Neural progenitor cell (in vitro differentiated cells): ENCODE results near the gene TBATA. TPM values are rescaled to one million over a fixed set of nuclear protein-coding genes. Genes with fewer than 3 reads are reported as not detected.

Experiments used
- DNase-seq: peaks from one replicate; pipeline ENCODE4 v3.0.0-alpha.2; 2016; ENCODE audit warnings: low spot score
- H2AFZ ChIP-seq: fragments of 200-600 bp; sonication (generic); replicated peaks from 2 replicates; pipeline ENCODE4 v1.6.1; 2016; ENCODE audit warnings: antibody characterized with exemption
- H3F3A ChIP-seq: fragments of 200-600 bp; sonication (generic); 2 replicates; pipeline ENCODE4 v1.6.1; 2016; ENCODE audit warnings: antibody characterized with exemption, low read depth
- H3K27ac ChIP-seq: fragments of 200-600 bp; sonication (generic); 2 replicates; pipeline ENCODE4 v1.5.1; 2016; ENCODE audit warnings: mild to moderate bottlenecking
- H3K27me3 ChIP-seq: fragments of 200-600 bp; sonication (generic); 2 replicates; pipeline ENCODE4 v1.6.1; 2016; ENCODE audit warnings: mild to moderate bottlenecking, moderate library complexity
- H3K36me3 ChIP-seq: fragments of 200-600 bp; sonication (generic); 2 replicates; pipeline ENCODE4 v1.5.1; 2016
- H3K4me1 ChIP-seq: fragments of 200-600 bp; sonication (generic); 2 replicates; pipeline ENCODE4 v1.6.1; 2016; ENCODE audit warnings: mixed run types
- H3K4me2 ChIP-seq: fragments of 200-600 bp; sonication (generic); 2 replicates; pipeline ENCODE4 v1.6.1; 2016
- H3K4me3 ChIP-seq: fragments of 200-600 bp; sonication (generic); 2 replicates; pipeline ENCODE4 v1.5.1; 2016
- H3K79me2 ChIP-seq: fragments of 200-600 bp; sonication (generic); 2 replicates; pipeline ENCODE4 v1.6.1; 2016; ENCODE audit warnings: low read depth
- H3K9ac ChIP-seq: fragments of 200-600 bp; sonication (generic); 2 replicates; pipeline ENCODE4 v1.6.1; 2016
- H3K9me3 ChIP-seq: fragments of 200-600 bp; sonication (generic); 2 replicates; pipeline ENCODE4 v1.5.1; 2016; ENCODE audit warnings: low read depth
- H4K20me1 ChIP-seq: fragments of 200-600 bp; sonication (generic); 2 replicates; pipeline ENCODE4 v1.6.1; 2016; ENCODE audit warnings: low read depth
- H3K27ac Mint-ChIP-seq: 3 replicates; pipeline ENCODE4 v1.8.0; 2021; ENCODE audit warnings: mixed read lengths
- H3K27me3 Mint-ChIP-seq: 2 replicates; pipeline ENCODE4 v1.8.0; 2022; ENCODE audit warnings: low read depth, mild to moderate bottlenecking, inconsistent platforms, moderate library complexity, mixed read lengths; ENCODE audit not compliant: insufficient read depth
- H3K36me3 Mint-ChIP-seq: 3 replicates; pipeline ENCODE4 v1.8.0; 2021; ENCODE audit warnings: mixed read lengths
- H3K4me1 Mint-ChIP-seq: 3 replicates; pipeline ENCODE4 v1.8.0; 2021; ENCODE audit warnings: mixed read lengths
- H3K4me3 Mint-ChIP-seq: 3 replicates; pipeline ENCODE4 v1.8.0; 2021; ENCODE audit warnings: mild to moderate bottlenecking, moderate library complexity, mixed read lengths
- H3K9me3 Mint-ChIP-seq: 3 replicates; pipeline ENCODE4 v1.8.0; 2020; ENCODE audit warnings: mixed read lengths
- CTCF ChIP-seq: fragments of 200-600 bp; sonication (generic); IDR thresholded peaks from 2 replicates; pipeline ENCODE4 v1.5.1; 2017; ENCODE audit warnings: antibody characterized with exemption, mild to moderate bottlenecking
- EZH2 ChIP-seq: fragments of 200-600 bp; sonication (generic); IDR thresholded peaks from 2 replicates; pipeline ENCODE4 v1.6.1; 2017; ENCODE audit warnings: antibody characterized with exemption, mild to moderate bottlenecking, moderate library complexity
- EZH2phosphoT487 ChIP-seq: fragments of 200-600 bp; sonication (generic); IDR thresholded peaks from 2 replicates; pipeline ENCODE4 v1.6.1; 2017; ENCODE audit warnings: antibody characterized with exemption
- total RNA-seq: library from RNA; depleted of rRNA; stranded (reverse); fragments of >200 nt; gene quantifications from 2 replicates; pipeline ENCODE4 v1.2.3, GENCODE V29; 2015; ENCODE audit warnings: low replicate concordance

The TBATA gene
- total RNA-seq, 1 donor from 2014 or later: not detected

- Mint-ChIP-seq H3K4me3 (no peak overlapping the region), H3K27ac (no peak overlapping the region), H3K4me1 (peaks cover 23% of the 10 kb centered on the region), H3K27me3 (peaks cover 5% of the 10 kb centered on the region), H3K9me3 (peaks cover 17% of the 10 kb centered on the region), H3K36me3 (peaks cover 2% of the 10 kb centered on the region)
- H3K27ac ChIP-seq: no peak overlapping the region
- no peaks in the 10 kb centered on the region for H3K9me3 ChIP-seq
- H4K20me1 ChIP-seq: no peaks in the 10 kb centered on the region
- no peaks in the 10 kb centered on the region for H3K79me2 ChIP-seq
- no peak overlapping the region for H3K9ac ChIP-seq
- H3K4me3 ChIP-seq: no peak overlapping the region
- TF ChIP-seq EZH2: no peak
- TF ChIP-seq EZH2phosphoT487: no peak
- TF ChIP-seq CTCF: no peak
- no peak overlapping the region for H3K4me2 ChIP-seq
- no peaks in the 10 kb centered on the region for H3K36me3 ChIP-seq
- H2AFZ ChIP-seq: no peak overlapping the region
- H3K4me1 ChIP-seq: peaks cover 6% of the 10 kb centered on the region
- no peak for DNase-seq
- no peaks in the 10 kb centered on the region for H3K27me3 ChIP-seq
- H3F3A ChIP-seq: no peaks in the 10 kb centered on the region
These were observed 19.2 kb downstream of the TBATA start for GRCh38 chr10:70765794-70766594.

- no peak overlapping the region for H2AFZ ChIP-seq
- no peak overlapping the region for H3K4me2 ChIP-seq
- peak overlapping the region; percentile 72 for H3K27ac Mint-ChIP-seq
- H3K79me2 ChIP-seq: no peaks in the 10 kb centered on the region
- H4K20me1 ChIP-seq: no peaks in the 10 kb centered on the region
- peaks cover 6% of the 10 kb centered on the region for H3K4me1 ChIP-seq
- no peak overlapping the region for H3K4me3 ChIP-seq
- no peak overlapping the region for H3K27ac ChIP-seq
- peaks cover 2% of the 10 kb centered on the region for H3K36me3 Mint-ChIP-seq
- peaks cover 33% of the 10 kb centered on the region for H3K4me1 Mint-ChIP-seq
- peaks cover 6% of the 10 kb centered on the region for H3K27me3 Mint-ChIP-seq
- no peak for TF ChIP-seq CTCF
- TF ChIP-seq EZH2phosphoT487: no peak
- no peak for TF ChIP-seq EZH2
- H3K9me3 Mint-ChIP-seq: peaks cover 17% of the 10 kb centered on the region
- no peaks in the 10 kb centered on the region for H3K9me3 ChIP-seq
- H3K36me3 ChIP-seq: no peaks in the 10 kb centered on the region
- H3F3A ChIP-seq: no peaks in the 10 kb centered on the region
- H3K4me3 Mint-ChIP-seq: no peak overlapping the region
- H3K9ac ChIP-seq: no peak overlapping the region
- no peak for DNase-seq
- no peaks in the 10 kb centered on the region for H3K27me3 ChIP-seq
These were observed 21.6 kb downstream of the TBATA start for GRCh38 chr10:70763567-70763966.

GRCh38 chr10:70762441-70763175, 22.6 kb downstream of the TBATA start:
- Histone ChIP-seq H3K4me1 (peaks cover 6% of the 10 kb centered on the region), H3K79me2 (no peaks in the 10 kb centered on the region), H3F3A (no peaks in the 10 kb centered on the region), H3K36me3 (no peaks in the 10 kb centered on the region), H3K27ac (no peak overlapping the region), H3K4me2 (no peak overlapping the region), H2AFZ (peak overlapping the region; percentile 24), H4K20me1 (no peaks in the 10 kb centered on the region), H3K9ac (no peak overlapping the region), H3K4me3 (no peak overlapping the region), H3K27me3 (no peaks in the 10 kb centered on the region), H3K9me3 (no peaks in the 10 kb centered on the region)
- TF ChIP-seq EZH2phosphoT487 (no peak), CTCF (no peak), EZH2 (no peak)
- H3K27ac Mint-ChIP-seq: peak overlapping the region; percentile 72
- peaks cover 2% of the 10 kb centered on the region for H3K36me3 Mint-ChIP-seq
- peaks cover 7% of the 10 kb centered on the region for H3K27me3 Mint-ChIP-seq
- DNase-seq: no peak
- peaks cover 33% of the 10 kb centered on the region for H3K4me1 Mint-ChIP-seq
- no peak overlapping the region for H3K4me3 Mint-ChIP-seq
- peaks cover 17% of the 10 kb centered on the region for H3K9me3 Mint-ChIP-seq
